ENCODE results near the gene IFI44. TPM values are rescaled to one million over a fixed set of nuclear protein-coding genes. Genes with fewer than 3 reads are reported as not detected.

The IFI44 gene
- total and polyA plus RNA-seq, 2 of the 8 experiments (the other 6 are each of a cell fraction or from before 2014, with no cell fraction given): not detected

GRCh38 chr1:78622548-78622947, 27.1 kb upstream of the IFI44 start (continued):
- TF ChIP-seq HDAC2 (IDR thresholded peaks at IDR 0.05; ENCODE audit: borderline replicate concordance in 1 of 2, low read depth in 2 of 2, low read length in 2 of 2): no peak
- TF ChIP-seq MAFK (IDR thresholded peaks at IDR 0.05; ENCODE audit: low read depth, low read length): no peak
